Measurements from ENCODE around the gene ZNF215. TPM values are rescaled to one million over a fixed set of nuclear protein-coding genes. Genes with fewer than 3 reads are reported as not detected.

ZNF215 gene
- total and polyA plus RNA-seq, 2 of the 13 experiments (the other 11 are each of a cell fraction or from before 2014, with no cell fraction given) = not detected

DNA sequence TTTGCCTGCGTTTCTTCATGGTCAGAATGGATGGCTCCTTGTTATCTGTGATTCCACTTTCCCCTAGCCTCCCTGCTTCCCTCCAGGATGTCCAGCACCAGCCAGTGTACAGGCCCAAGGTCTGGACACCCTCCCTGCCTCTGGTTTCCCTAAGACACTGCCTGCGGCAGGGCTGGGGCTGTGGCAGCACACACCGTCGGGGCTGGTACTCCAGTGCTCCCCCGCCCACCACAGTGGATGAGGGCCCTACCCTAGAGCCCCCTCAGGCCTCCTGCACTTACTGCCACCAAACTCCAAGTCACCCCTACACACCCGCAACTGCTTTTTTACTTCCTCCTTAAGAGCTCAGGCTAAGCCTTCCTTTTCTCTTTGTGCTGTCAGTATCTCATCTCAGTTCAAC, 65.0 kb downstream of the ZNF215 start:
- FAIRE-seq (no peak), DNase-seq (ENCODE audit: low spot score) (no peak), ATAC-seq (no peak)
- Histone ChIP-seq H3K79me2 (ENCODE audit: insufficient read depth, low read length) (no peaks in the 10 kb centered on the region), H3K36me3 (replicated peaks in 1 of 2; ENCODE audit: control insufficient read depth in 1 of 2, insufficient read depth in 2 of 2, low read length in 2 of 2) (no peaks in the 10 kb centered on the region), H3K9me3 (ENCODE audit: low read length) (no peaks in the 10 kb centered on the region), H3K4me1 (ENCODE audit: insufficient read depth, low read length) (no peaks in the 10 kb centered on the region), H3K4me3 (replicated peaks in 1 of 3; ENCODE audit: insufficient read depth in 1 of 3, low read depth in 2 of 3, low read length in 3 of 3) (no peak overlapping the region), H3K4me2 (ENCODE audit: low read depth, low read length) (no peak overlapping the region), H3K27ac (ENCODE audit: extremely low read length, insufficient read depth, low read length) (no peak overlapping the region), H4K20me1 (ENCODE audit: insufficient read depth, low read length) (no peaks in the 10 kb centered on the region), H3K9ac (ENCODE audit: insufficient read depth, low read depth, low read length) (no peak overlapping the region), H3K27me3 (ENCODE audit: control insufficient read depth in 1 of 2, insufficient read depth in 2 of 2, low read length in 2 of 2) (no peaks in the 10 kb centered on the region), H2AFZ (ENCODE audit: low read length) (no peak overlapping the region)
- in situ Hi-C loops (cut with HindIII; ENCODE audit: extremely low pct_ligation_motif_present, low pct_unique_long_range_greater_than_20kb) (no loop called here), intact Hi-C loops (cut with micrococcal nuclease; ENCODE audit: unreplicated experiment) (no loop called here)
- POLR2A ChIA-PET = no interaction called here
- TF ChIP-seq MAZ (IDR thresholded peaks at IDR 0.05; ENCODE audit: borderline replicate concordance, low read depth, low read length) (no peak), MAZ (CRISPR knock-in tag; IDR thresholded peaks at IDR 0.05; ENCODE audit: low read depth) (no peak), PPARG (CRISPR knock-in tag; conservative IDR thresholded peaks at IDR 0.05) (no peak), KDM5A (IDR thresholded peaks at IDR 0.05; ENCODE audit: borderline replicate concordance, low read length) (no peak)
- CTCF ChIA-PET (ENCODE audit: low intra/inter-chr PET ratio, low total read pairs) = no interaction called here
- 16% methylated on average over 6 of the region's 6 CpGs for WGBS (ENCODE audit: low lambda C conversion rate)
- BruUV-seq (replicated peaks) = no TSS peak

DNA sequence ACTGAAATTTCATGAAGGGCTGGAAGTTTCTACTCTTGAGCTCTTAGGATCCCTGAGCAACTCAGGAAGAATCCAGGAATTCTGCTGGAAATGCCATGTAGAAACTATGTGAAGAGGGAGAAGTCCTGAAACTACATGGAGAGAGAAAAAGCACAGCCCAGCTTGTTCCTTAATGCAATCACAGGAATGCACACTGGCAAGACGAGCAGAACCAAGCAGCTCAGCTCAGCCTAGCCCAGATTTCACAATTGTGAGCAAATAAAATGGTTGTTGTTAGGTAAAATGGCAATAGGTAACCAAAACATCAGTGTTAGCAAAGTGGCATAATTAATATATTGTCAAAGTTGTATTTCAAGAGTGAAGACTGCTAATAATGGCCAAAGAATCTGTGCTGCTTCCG, 65.8 kb downstream of the ZNF215 start:
- no peaks in the 10 kb centered on the region for H4K20me1 ChIP-seq (ENCODE audit: insufficient read depth, low read length)
- H2AFZ ChIP-seq (ENCODE audit: low read length) = no peak overlapping the region
- H3K4me3 ChIP-seq (replicated peaks in 1 of 3; ENCODE audit: insufficient read depth in 1 of 3, low read depth in 2 of 3, low read length in 3 of 3) = no peak overlapping the region
- H3K4me2 ChIP-seq (ENCODE audit: low read depth, low read length) = no peak overlapping the region
- ATAC-seq (no peak), FAIRE-seq (no peak), DNase-seq (ENCODE audit: low spot score) (no peak)
- 25% methylated on average over 2 of the region's 2 CpGs for WGBS (ENCODE audit: low lambda C conversion rate)
- no peaks in the 10 kb centered on the region for H3K4me1 ChIP-seq (ENCODE audit: insufficient read depth, low read length)
- no peaks in the 10 kb centered on the region for H3K36me3 ChIP-seq (replicated peaks in 1 of 2; ENCODE audit: control insufficient read depth in 1 of 2, insufficient read depth in 2 of 2, low read length in 2 of 2)
- in situ Hi-C loops (cut with HindIII; ENCODE audit: extremely low pct_ligation_motif_present, low pct_unique_long_range_greater_than_20kb) (no loop called here), intact Hi-C loops (cut with micrococcal nuclease; ENCODE audit: unreplicated experiment) (no loop called here)
- no TSS peak for BruUV-seq (replicated peaks)
- no peaks in the 10 kb centered on the region for H3K9me3 ChIP-seq (ENCODE audit: low read length)
- H3K27me3 ChIP-seq (ENCODE audit: control insufficient read depth in 1 of 2, insufficient read depth in 2 of 2, low read length in 2 of 2) = no peaks in the 10 kb centered on the region
- no peak overlapping the region for H3K27ac ChIP-seq (ENCODE audit: extremely low read length, insufficient read depth, low read length)
- no peak overlapping the region for H3K9ac ChIP-seq (ENCODE audit: insufficient read depth, low read depth, low read length)
- CTCF ChIA-PET (ENCODE audit: low intra/inter-chr PET ratio, low total read pairs) = no interaction called here
- H3K79me2 ChIP-seq (ENCODE audit: insufficient read depth, low read length) = no peaks in the 10 kb centered on the region
- TF ChIP-seq HHEX (CRISPR knock-in tag; IDR thresholded peaks at IDR 0.05) (no peak), ZNF24 (IDR thresholded peaks at IDR 0.05) (no peak), ZNF496 (CRISPR knock-in tag; IDR thresholded peaks at IDR 0.05; ENCODE audit: insufficient replicate concordance) (no peak), RXRB (CRISPR knock-in tag; IDR thresholded peaks at IDR 0.05; ENCODE audit: borderline replicate concordance) (no peak), RFXANK (CRISPR knock-in tag; IDR thresholded peaks at IDR 0.05) (no peak), ZNF230 (CRISPR knock-in tag; IDR thresholded peaks at IDR 0.05) (no peak), RELA (CRISPR knock-in tag; IDR thresholded peaks at IDR 0.05) (no peak), CBX2 (IDR thresholded peaks at IDR 0.05; ENCODE audit: low read depth, low read length) (no peak), CBX2 (CRISPR knock-in tag; IDR thresholded peaks at IDR 0.05; ENCODE audit: low read depth) (no peak), SP140L (CRISPR knock-in tag; IDR thresholded peaks at IDR 0.05; ENCODE audit: borderline replicate concordance) (no peak), ZFP62 (CRISPR knock-in tag; IDR thresholded peaks at IDR 0.05) (no peak), GPN1 (CRISPR knock-in tag; IDR thresholded peaks at IDR 0.05; ENCODE audit: borderline replicate concordance) (no peak), NCOA2 (CRISPR knock-in tag; IDR thresholded peaks at IDR 0.05) (no peak), ZFP90 (CRISPR knock-in tag; IDR thresholded peaks at IDR 0.05; ENCODE audit: borderline replicate concordance) (no peak)
- TF ChIP-seq, protein P1, sequence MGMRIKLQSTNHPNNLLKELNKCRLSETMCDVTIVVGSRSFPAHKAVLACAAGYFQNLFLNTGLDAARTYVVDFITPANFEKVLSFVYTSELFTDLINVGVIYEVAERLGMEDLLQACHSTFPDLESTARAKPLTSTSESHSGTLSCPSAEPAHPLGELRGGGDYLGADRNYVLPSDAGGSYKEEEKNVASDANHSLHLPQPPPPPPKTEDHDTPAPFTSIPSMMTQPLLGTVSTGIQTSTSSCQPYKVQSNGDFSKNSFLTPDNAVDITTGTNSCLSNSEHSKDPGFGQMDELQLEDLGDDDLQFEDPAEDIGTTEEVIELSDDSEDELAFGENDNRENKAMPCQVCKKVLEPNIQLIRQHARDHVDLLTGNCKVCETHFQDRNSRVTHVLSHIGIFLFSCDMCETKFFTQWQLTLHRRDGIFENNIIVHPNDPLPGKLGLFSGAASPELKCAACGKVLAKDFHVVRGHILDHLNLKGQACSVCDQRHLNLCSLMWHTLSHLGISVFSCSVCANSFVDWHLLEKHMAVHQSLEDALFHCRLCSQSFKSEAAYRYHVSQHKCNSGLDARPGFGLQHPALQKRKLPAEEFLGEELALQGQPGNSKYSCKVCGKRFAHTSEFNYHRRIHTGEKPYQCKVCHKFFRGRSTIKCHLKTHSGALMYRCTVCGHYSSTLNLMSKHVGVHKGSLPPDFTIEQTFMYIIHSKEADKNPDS (CRISPR knock-in tag; IDR thresholded peaks at IDR 0.05) = no peak
- TF ChIP-seq, protein P2, sequence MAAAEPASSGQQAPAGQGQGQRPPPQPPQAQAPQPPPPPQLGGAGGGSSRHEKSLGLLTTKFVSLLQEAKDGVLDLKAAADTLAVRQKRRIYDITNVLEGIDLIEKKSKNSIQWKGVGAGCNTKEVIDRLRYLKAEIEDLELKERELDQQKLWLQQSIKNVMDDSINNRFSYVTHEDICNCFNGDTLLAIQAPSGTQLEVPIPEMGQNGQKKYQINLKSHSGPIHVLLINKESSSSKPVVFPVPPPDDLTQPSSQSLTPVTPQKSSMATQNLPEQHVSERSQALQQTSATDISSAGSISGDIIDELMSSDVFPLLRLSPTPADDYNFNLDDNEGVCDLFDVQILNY (CRISPR knock-in tag; conservative IDR thresholded peaks at IDR 0.05) = no peak
- POLR2A ChIA-PET = no interaction called here

Measured in HepG2 (cell line).